ENCODE results near the gene KLHL29.

GRCh38 chr2:23579674-23580073, 194.7 kb downstream of the KLHL29 start:
- TF ChIP-seq CTCF (IDR thresholded peaks at IDR 0.05; ENCODE audit: low read depth, low read length, missing input control) = no peak
- TF ChIP-seq MAX (IDR thresholded peaks at IDR 0.05) = no peak
- TF ChIP-seq REST (IDR thresholded peaks at IDR 0.05) = no peak
- no peak for TF ChIP-seq TAF1 (conservative IDR thresholded peaks at IDR 0.05)
- TF ChIP-seq NR2F2 (IDR thresholded peaks at IDR 0.05) = peak; percentile 57
- TF ChIP-seq FOXA2 (IDR thresholded peaks at IDR 0.05) = no peak
- no peak for TF ChIP-seq ZBTB33 (IDR thresholded peaks at IDR 0.05)
- TF ChIP-seq RXRA (IDR thresholded peaks at IDR 0.05) = peak; percentile 12 to 15
- TF ChIP-seq ATF3 (IDR thresholded peaks at IDR 0.05) = no peak
- no peak for TF ChIP-seq EGR1 (IDR thresholded peaks at IDR 0.05; ENCODE audit: low read depth in 2 of 2)
- TF ChIP-seq JUND (IDR thresholded peaks at IDR 0.05) = no peak

Measured in liver (tissue), 3 donors.